Measurements from ENCODE around the gene PIK3AP1.

- no peak for TF ChIP-seq CTCF (conservative IDR thresholded peaks at IDR 0.05; ENCODE audit: low read length)
- TF ChIP-seq EZH2phosphoT487 (IDR thresholded peaks at IDR 0.05; ENCODE audit: borderline replicate concordance) = no peak
These were observed 132.9 kb downstream of the PIK3AP1 start for GRCh38 chr10:96587264-96588059.

Measured in Loucy (cell line).